IPS DF 6.9 (cell line): Measurements from ENCODE around the gene TANC1.

ENCODE experiments used
- DNase-seq: peaks from one replicate; pipeline ENCODE4 v3.0.0-alpha.2; 2013; ENCODE audit warnings: low read depth, low spot score
- H3K27ac ChIP-seq: one replicate; pipeline ENCODE4 v1.5.1; 2013; ENCODE audit warnings: low read length, control low read depth
- H3K27me3 ChIP-seq: 2 replicates; pipeline ENCODE4 v1.6.1; 2013; ENCODE audit warnings: mild to moderate bottlenecking, low read length; ENCODE audit not compliant: control insufficient read depth, insufficient read depth
- H3K36me3 ChIP-seq: 2 replicates; pipeline ENCODE4 v1.6.1; 2013; ENCODE audit warnings: low read length; ENCODE audit not compliant: control insufficient read depth, insufficient read depth
- H3K4me1 ChIP-seq: 2 replicates; pipeline ENCODE4 v1.6.1; 2013; ENCODE audit warnings: low read length; ENCODE audit not compliant: control insufficient read depth, insufficient read depth
- H3K4me3 ChIP-seq: 2 replicates; pipeline ENCODE4 v1.5.1; 2013; ENCODE audit warnings: mild to moderate bottlenecking, low read length
- H3K9me3 ChIP-seq: 2 replicates; pipeline ENCODE4 v1.6.1; 2013; ENCODE audit warnings: low read length, inconsistent platforms; ENCODE audit not compliant: control insufficient read depth, insufficient read depth
- WGBS: extraction: QIAGEN DNeasy Blood & Tissue Kit; methylation state at CpG from one replicate; pipeline ENCODE4 v1.1.7; 2013; ENCODE audit warnings: mixed read lengths, missing lambda C conversion rate; ENCODE audit not compliant: insufficient read length, insufficient coverage; 5-methylcytosine and 5-hydroxymethylcytosine counted together

The TANC1 gene

GRCh38 chr2:159124441-159124911, 156.0 kb downstream of the TANC1 start:
- DNase-seq = no peak
- no CpG with 5 or more reads among the region's 5 CpGs for WGBS
- H3K27ac ChIP-seq = no peak overlapping the region

GRCh38 chr2:159124931-159125467, 156.6 kb downstream of the TANC1 start:
- WGBS = no CpG with 5 or more reads among the region's 3 CpGs
- H3K27me3 ChIP-seq = no peaks in the 10 kb centered on the region
- no peak for DNase-seq
- H3K27ac ChIP-seq = no peak overlapping the region
- H3K4me1 ChIP-seq = no peaks in the 10 kb centered on the region
- no peak overlapping the region for H3K4me3 ChIP-seq
- H3K36me3 ChIP-seq = no peaks in the 10 kb centered on the region
- H3K9me3 ChIP-seq = no peaks in the 10 kb centered on the region

More at GRCh38 chr2:159124441-159124911, 156.0 kb downstream of the TANC1 start:
- H3K4me1 ChIP-seq = no peaks in the 10 kb centered on the region
- H3K27me3 ChIP-seq = no peaks in the 10 kb centered on the region
- no peaks in the 10 kb centered on the region for H3K9me3 ChIP-seq
- H3K36me3 ChIP-seq = no peaks in the 10 kb centered on the region
- no peak overlapping the region for H3K4me3 ChIP-seq

- H3K4me3 ChIP-seq = no peak overlapping the region
- H3K27ac ChIP-seq = no peak overlapping the region
- no peaks in the 10 kb centered on the region for H3K36me3 ChIP-seq
- no peaks in the 10 kb centered on the region for H3K27me3 ChIP-seq
- no peaks in the 10 kb centered on the region for H3K9me3 ChIP-seq
- WGBS = no CpG with 5 or more reads among the region's 4 CpGs
- no peak for DNase-seq
- H3K4me1 ChIP-seq = no peaks in the 10 kb centered on the region
Measured at GRCh38 chr2:159125858-159126257, 157.4 kb downstream of the TANC1 start.

- no peaks in the 10 kb centered on the region for H3K4me1 ChIP-seq
- no peaks in the 10 kb centered on the region for H3K27me3 ChIP-seq
- no CpG with 5 or more reads among the region's 2 CpGs for WGBS
- no peak overlapping the region for H3K27ac ChIP-seq
- no peak overlapping the region for H3K4me3 ChIP-seq
- H3K9me3 ChIP-seq = no peaks in the 10 kb centered on the region
- DNase-seq = no peak
- H3K36me3 ChIP-seq = no peaks in the 10 kb centered on the region
Measured at GRCh38 chr2:159126432-159127022, 158.1 kb downstream of the TANC1 start.

GRCh38 chr2:159128191-159128590, 159.8 kb downstream of the TANC1 start:
- Histone ChIP-seq H3K9me3 (no peaks in the 10 kb centered on the region), H3K27me3 (no peaks in the 10 kb centered on the region), H3K27ac (no peak overlapping the region), H3K4me1 (no peaks in the 10 kb centered on the region), H3K4me3 (no peak overlapping the region), H3K36me3 (no peaks in the 10 kb centered on the region)
- no peak for DNase-seq
- WGBS = no CpG with 5 or more reads among the region's 1 CpG

GRCh38 chr2:159129269-159129668, 160.8 kb downstream of the TANC1 start:
- Histone ChIP-seq H3K9me3 (no peaks in the 10 kb centered on the region), H3K27ac (no peak overlapping the region), H3K36me3 (no peaks in the 10 kb centered on the region), H3K27me3 (no peaks in the 10 kb centered on the region), H3K4me3 (no peak overlapping the region), H3K4me1 (no peaks in the 10 kb centered on the region)
- no CpG with 5 or more reads among the region's 1 CpG for WGBS
- DNase-seq = no peak

- no peaks in the 10 kb centered on the region for H3K27me3 ChIP-seq
- H3K4me1 ChIP-seq = no peaks in the 10 kb centered on the region
- H3K27ac ChIP-seq = no peak overlapping the region
- no peak overlapping the region for H3K4me3 ChIP-seq
- no peaks in the 10 kb centered on the region for H3K36me3 ChIP-seq
- no peaks in the 10 kb centered on the region for H3K9me3 ChIP-seq
- no CpG with 5 or more reads among the region's 13 CpGs for WGBS
- DNase-seq = no peak
Measured at GRCh38 chr2:159129824-159130223, 161.4 kb downstream of the TANC1 start.

- no CpG with 5 or more reads among the region's 6 CpGs for WGBS
- no peak for DNase-seq
- H3K4me3 ChIP-seq = no peak overlapping the region
- H3K9me3 ChIP-seq = no peaks in the 10 kb centered on the region
- no peaks in the 10 kb centered on the region for H3K36me3 ChIP-seq
- H3K27me3 ChIP-seq = no peaks in the 10 kb centered on the region
- no peaks in the 10 kb centered on the region for H3K4me1 ChIP-seq
- no peak overlapping the region for H3K27ac ChIP-seq
Measured at GRCh38 chr2:159130302-159130701, 161.9 kb downstream of the TANC1 start.

- no peak for DNase-seq
- H3K9me3 ChIP-seq = no peaks in the 10 kb centered on the region
- no peak overlapping the region for H3K4me3 ChIP-seq
- WGBS = no CpG with 5 or more reads among the region's 7 CpGs
- H3K36me3 ChIP-seq = no peaks in the 10 kb centered on the region
- no peaks in the 10 kb centered on the region for H3K4me1 ChIP-seq
- H3K27me3 ChIP-seq = no peaks in the 10 kb centered on the region
- H3K27ac ChIP-seq = no peak overlapping the region
Measured at GRCh38 chr2:159131267-159131913, 162.9 kb downstream of the TANC1 start.

GRCh38 chr2:159131914-159132281, 163.5 kb downstream of the TANC1 start:
- H3K27ac ChIP-seq = no peak overlapping the region
- no CpG with 5 or more reads among the region's 4 CpGs for WGBS

GRCh38 chr2:159133797-159134196, 165.4 kb downstream of the TANC1 start:
- Histone ChIP-seq H3K4me3 (no peak overlapping the region), H3K27ac (no peak overlapping the region), H3K36me3 (no peaks in the 10 kb centered on the region), H3K27me3 (no peaks in the 10 kb centered on the region), H3K4me1 (no peaks in the 10 kb centered on the region), H3K9me3 (no peaks in the 10 kb centered on the region)
- WGBS = no CpG with 5 or more reads among the region's 4 CpGs
- no peak for DNase-seq

More at GRCh38 chr2:159131914-159132281, 163.5 kb downstream of the TANC1 start:
- no peaks in the 10 kb centered on the region for H3K36me3 ChIP-seq
- DNase-seq = no peak
- H3K4me3 ChIP-seq = no peak overlapping the region
- no peaks in the 10 kb centered on the region for H3K4me1 ChIP-seq
- H3K27me3 ChIP-seq = no peaks in the 10 kb centered on the region
- no peaks in the 10 kb centered on the region for H3K9me3 ChIP-seq
